Hindlimb muscle (tissue), 1 donor: Measurements from ENCODE around the gene LIN7C. TPM values are rescaled to one million over a fixed set of nuclear protein-coding genes. Genes with fewer than 3 reads are reported as not detected.
A peak's percentile ranks its signal among the peaks of the same experiment; 100 is the strongest.
"Not testable (repeated sequence)": the region's sequence is repeated elsewhere in the genome, so short reads cannot be mapped to it uniquely, and the experiment has no call there.

ENCODE experiments used
- DNase-seq: peaks from one replicate; pipeline ENCODE4 v3.0.0-alpha.2; 2013
- polyA plus RNA-seq: library from polyadenylated mRNA; unstranded; fragments of 120-200 nt; gene quantifications from one replicate; pipeline ENCODE4 v1.2.1, GENCODE V29; 2013; ENCODE audit not compliant: insufficient read length

LIN7C gene, protein sequence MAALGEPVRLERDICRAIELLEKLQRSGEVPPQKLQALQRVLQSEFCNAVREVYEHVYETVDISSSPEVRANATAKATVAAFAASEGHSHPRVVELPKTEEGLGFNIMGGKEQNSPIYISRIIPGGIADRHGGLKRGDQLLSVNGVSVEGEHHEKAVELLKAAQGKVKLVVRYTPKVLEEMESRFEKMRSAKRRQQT
- polyA plus RNA-seq, result 11.2 TPM

DNA sequence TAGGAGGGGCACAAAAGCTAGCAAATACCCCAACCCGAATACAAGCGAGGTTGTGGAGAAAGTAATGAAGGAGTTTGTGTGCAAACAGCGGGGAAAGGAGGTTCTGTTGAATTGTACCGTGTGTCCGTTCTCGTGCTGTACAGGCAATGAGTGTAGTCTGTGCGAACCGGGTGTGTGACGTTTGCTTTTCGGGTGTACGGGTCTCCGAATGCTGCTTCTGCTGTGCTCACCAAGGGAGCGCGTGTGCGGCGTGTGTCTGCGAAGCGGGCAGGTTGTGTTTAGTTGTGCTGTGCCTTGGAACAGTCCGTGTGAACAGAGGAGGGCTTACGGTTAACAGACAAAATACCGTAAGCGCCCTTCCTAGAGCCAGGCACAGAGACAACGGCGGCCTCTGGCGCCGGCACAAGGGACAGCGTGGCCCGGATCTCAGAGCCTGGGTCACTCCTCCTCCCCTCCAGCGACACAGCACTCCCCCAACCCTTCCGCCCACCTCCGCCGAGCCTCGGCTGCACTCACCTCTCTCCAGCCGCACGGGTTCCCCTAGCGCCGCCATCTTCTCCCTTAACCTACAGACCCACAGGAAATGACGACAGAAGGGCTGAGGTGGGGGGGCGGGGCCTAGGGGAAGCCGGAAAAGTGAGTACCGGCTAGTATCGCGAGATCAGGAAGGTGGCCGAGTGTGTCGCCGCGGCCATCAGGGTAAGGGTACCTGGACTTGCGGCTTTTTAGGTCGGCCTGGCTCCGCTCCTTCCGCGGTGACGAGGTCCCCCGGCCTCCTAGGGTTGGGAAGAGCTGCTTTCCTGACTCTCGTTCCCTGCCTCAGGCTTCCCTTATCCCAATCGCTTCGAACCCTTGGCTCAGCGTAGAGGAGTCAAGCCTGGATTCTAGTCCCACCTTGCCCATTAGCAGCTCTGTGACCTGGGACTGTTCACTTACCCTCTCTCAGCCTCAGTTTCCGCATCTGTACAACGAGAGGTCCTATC, at the start of gene LIN7C:
LIN7C (minus strand) TSS at position 570 of the 983 bp plus-strand sequence; CDS start at position 553, 17 bp downstream.
- peak; percentile 97 for DNase-seq

DNA sequence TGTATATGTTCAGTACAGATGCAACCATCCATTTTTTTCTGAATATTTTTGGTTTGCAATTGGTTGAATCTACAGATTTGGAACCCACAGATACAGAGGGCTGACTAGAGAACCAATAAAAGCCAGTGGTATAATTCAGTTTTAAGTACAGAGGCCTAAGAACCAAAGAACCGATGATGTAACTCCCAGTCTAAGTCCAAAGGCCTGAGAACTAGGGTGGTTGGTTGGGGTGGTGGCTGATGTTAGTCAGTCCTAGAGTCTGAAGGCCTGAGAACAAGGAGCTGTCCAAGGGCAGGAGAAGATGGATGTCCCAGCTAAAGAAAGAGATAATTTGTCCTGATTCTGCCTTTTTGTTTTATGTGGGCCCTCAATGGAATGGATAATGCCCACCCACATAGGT, 48.7 kb upstream of the LIN7C start:
- no peak for DNase-seq

DNA sequence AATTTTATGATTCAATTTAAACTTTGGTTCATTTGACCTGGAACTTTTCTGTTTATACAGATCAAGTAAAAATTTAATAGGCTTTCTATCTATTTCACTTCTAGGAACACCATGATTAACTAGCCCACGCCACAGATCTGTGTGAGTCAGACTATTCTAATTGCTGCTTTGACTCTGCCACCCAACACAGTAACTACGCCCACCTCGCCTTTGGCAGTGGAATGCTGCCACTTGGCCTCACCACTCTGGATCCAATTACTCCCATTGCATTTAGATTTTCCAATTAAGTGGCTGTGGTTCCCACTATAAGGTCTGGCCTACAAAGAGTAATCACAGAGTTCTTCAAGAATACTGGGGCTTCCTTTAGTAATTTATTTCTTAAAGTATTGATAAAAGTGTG, 46.6 kb upstream of the LIN7C start:
- no peak for DNase-seq

DNA sequence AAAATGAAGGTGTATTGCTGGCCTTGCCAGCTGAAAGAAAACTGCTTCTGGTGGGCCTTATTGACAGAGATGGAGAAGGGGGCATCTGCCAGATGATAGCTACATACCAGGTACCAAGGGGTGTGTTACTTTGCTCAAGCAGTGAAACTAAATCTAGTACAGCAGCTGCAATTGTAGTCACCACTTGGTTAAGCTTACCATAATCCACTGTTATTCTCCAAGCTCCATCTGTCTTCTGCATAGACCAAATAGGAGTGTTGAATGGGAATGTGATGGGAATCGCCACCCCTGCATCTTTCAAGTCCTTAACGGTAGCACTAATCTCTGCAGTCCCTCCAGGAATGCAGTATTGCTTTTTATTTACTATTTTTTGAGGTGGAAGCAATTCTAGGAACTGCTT, 45.8 kb upstream of the LIN7C start:
- no peak for DNase-seq

DNA sequence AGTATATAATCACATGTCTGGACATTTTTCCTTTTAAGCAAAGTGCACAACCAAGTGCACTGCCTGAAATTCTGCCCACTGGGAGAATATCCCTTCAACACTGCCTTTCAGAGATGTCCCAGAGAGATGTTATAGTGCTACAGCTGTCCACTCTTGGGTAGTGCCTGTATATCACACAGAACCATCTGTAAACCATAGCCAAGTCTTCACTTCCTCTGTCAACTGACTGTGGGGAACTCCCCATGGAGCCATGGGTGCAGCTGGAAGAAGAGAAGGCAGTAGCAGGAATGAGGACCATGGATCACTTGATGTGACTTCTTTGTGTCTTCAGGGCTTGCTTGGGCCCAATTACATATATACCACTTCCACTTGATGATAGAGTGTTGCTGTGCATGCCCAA, 44.6 kb upstream of the LIN7C start:
- no peak for DNase-seq

DNA sequence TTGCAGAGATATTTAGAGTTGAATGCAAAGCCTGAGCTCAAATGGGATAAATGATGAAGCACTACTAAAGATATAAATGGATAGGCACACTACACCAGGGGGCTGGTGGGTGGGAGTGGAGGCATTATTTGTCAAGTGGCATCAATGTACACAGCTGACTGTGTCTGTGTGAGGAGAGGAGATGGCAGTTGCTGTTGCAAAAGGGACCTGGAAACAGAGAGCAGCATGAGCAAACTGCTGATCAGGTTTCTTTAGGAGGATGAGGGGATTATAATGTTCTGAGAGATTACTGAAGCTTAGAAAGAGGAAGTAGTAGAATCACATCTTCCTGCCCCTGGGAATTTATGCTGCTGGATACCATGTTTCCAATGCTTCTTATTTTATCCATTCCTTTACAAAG, 39.4 kb upstream of the LIN7C start:
- DNase-seq, result no peak

DNA sequence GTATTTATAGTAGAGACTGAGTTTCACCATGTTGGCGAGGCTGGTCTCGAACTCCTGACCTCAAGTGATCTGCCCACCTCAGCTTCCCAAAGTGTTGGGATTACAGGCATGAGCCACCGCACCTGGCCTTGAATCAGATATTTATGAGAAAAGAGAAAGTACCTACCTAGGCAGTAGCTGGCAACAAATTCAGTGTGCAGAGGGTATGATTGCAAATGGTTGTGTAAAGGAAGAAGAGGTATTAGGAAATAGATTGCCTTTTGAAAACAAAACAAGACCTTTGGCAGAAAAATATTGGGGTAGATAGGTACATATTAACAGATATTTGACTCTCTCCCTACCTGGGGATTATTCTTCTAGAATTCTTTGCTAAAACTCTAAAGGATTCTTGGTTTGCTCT, 38.5 kb upstream of the LIN7C start:
- no peak for DNase-seq

DNA sequence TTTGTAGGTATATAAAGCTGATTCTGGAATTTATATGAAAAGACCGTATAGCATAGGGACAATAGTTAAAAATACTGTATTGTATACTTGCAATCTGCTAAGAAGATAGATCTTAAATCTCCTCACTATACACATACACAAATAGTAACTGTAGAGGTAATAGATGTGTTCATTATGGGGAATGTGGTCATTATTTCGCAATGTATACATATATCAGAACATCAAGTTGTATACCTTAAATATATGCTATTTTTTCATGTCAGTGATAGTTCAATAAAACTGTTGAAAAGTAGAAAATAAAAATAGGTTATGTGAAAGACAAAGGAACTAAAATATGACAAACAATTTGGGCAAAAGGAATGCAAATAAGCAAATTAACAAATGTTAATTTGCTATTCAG, 35.2 kb upstream of the LIN7C start:
- no peak for DNase-seq

DNA sequence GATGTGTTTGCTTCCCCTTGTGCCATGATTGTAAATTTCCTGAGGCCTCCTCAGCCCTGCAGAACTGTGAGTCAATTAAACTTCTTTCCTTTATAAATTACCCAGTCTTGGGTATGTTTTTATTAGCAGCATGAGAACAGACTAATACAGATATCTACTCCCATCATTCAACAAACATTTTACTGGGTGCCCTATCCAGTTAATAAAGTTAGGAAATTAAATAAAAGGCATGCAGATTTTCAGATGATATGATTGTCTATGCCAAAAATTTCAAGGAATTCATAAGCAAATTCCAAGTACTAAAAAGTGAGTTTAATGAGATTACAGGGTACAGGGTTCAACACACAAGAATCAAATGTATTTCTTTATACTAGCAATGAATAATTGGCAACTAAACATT, 33.5 kb upstream of the LIN7C start:
- no peak for DNase-seq

DNA sequence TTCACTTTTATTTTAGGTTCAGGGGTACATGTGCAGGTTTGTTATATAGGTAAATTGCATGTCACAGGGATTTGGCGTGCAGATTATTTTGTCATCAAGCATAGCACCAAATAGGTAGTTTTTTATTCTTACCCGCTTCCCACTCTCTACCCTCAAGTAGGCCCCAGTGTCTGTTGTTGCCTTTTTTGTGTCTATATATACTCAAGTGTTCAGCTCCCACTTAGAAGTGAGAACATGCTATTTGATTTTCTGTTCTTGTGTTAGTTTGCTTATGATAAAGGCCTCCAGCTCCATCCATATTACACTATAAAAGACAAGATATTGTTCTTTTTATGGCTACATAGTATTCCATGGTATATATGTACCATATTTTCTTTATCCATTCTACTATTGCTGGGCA, 28.5 kb upstream of the LIN7C start:
- DNase-seq, result no peak

DNA sequence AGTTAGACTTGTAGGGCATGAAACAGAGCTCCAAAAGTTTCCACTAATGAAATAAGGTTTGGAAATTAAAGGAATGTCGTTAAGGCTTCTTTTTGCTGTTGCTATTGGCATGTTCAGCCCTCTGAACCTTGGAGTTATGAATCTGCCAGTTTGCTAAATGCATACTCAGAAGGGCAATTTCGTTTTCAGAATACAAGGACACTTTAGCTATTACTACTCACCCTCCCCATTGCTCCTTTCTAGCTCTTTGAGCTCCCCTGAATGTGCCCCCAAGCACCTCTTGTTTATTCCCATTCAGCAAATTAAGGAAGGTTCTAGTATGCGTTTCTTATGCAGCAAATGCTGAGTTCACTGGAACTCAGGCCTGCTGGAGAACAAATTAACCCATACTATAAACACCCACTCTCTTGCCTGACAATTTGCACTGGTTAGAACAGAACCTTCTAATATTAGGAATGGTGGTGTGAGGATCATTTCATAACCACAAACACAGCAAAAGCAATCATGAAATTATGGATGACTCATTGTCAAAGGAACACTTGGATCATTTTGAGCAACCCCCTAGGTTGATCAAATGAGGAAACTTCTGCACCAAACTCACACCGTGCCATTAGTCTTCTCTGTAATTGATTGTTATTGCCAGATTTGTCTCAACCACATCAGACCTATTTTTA, 26.2 kb upstream of the LIN7C start:
- no peak for DNase-seq

DNA sequence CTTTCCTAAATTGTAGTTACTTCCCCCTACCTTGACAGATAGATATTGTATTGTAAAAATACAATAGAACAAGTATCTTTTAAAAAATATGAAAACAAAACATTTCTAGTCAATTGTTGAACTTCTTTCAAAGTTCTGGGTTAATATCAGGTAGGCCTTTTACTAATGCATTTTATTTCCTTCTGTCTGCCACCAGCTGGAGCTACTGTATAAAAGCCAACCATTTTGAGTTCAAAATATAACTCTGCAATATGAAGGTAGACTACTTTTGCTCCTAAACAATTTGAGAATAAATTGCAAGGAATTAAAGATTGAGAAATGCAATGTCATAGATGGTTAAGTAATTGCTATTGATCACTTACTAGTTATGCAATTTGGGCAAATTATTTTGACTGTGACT, 22.1 kb upstream of the LIN7C start:
- no peak for DNase-seq

DNA sequence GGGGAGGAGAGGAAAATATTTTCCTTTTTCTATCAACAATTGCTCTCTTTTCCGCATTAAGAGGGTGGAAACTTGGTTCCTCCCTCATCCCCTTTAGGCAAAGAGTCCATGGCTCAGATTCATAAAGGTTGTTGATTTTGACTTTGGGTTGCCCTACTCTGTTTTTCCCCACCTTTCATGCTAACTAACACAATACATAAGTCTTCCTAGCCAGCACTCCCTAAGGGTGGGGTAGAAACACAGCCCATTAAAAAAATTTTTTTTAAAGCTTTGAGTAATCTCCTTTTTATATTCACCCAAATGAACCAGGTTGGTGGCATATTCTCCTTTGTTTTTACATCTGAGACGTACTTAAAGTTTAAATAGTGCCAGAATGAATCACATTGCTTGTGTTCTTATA, 20.0 kb upstream of the LIN7C start:
- DNase-seq, result no peak

DNA sequence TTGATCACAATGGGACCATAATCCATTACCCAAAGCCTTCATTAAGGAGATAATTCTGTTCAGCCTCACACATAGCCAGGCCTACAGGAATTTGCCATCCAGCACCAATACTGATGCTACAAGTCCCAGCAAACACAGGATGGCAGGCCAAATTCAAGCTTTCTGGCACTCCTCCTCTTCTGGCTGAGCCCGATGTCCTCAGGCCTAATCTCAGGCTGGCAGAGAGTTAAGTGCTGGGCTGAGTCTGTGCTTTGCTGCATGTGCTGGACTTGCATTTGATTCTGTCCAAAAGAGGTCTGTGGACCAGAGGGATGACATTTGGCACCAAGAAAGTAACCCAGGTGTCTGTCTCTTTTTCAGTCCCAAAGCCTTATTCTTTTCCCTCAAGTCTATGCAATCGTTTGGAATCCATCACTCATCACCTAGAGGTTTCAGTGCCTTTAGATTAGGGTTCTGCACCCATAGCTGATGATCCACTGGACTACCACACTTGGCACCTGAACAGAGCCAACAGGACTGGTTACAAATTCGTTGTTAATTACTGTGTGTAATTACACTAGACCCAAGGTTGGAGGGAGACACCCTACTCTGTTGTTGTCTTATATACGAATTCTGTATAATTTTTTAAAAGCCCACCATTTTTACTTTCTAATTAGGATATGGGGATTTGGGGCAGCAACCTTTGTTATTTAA, 19.4 kb upstream of the LIN7C start:
- no peak for DNase-seq

DNA sequence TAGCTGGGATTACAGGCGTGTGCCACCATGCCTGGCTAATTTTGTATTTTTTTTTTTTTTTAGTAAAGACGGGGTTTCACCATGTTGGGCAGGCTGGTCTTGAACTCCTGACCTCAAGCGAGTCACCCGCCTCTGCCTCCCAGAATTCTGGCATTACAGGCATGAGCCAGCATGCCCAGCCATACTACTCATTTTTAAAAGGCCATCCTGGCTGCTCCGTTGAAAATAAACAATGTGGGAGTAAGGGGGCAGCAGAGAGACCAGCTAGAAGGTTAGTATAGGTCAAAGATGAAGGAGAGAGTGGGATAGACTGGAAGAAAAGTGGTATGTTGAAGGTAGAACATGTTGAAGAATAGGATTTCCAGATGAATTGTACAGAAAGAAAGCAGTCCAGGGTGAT, 17.6 kb upstream of the LIN7C start:
- DNase-seq, result no peak

DNA sequence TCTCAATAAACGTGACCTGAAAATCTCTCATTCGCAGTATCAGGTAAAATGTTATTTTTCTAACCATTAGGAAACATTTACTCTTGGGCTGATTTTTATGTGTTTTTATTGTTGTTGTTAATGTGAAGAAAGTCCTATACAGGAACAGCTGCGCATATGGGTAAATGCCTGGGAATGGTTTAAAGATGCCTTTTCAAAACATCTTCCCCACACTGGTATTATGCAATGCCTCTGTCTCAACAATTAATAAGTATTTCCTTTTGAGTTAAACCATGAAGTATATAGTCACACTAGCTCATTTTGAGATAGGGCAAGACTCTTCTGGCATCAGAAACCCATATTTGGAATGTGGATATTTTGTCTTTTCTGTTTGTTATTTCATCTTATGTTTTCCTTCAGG, 13.7 kb upstream of the LIN7C start:
- no peak for DNase-seq

DNA sequence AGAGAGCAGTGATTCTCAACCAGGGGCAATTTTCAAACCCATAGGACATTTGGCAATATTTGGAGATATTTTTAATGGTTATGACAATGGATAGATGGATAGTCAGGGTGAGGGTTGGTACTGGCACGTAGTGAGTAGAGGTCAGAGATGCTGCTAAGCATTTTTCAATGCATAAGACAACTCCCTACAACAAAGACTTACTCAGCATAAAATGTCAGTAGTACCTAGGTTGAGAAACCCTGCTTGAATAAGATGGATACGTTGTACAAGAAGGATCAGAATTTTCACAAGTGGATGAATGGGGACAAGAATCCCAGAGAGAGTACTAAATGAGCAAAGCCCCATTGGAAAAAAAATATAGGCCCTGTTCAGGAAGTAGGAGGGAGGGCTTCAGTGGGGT, 11.9 kb upstream of the LIN7C start:
- DNase-seq, result no peak

DNA sequence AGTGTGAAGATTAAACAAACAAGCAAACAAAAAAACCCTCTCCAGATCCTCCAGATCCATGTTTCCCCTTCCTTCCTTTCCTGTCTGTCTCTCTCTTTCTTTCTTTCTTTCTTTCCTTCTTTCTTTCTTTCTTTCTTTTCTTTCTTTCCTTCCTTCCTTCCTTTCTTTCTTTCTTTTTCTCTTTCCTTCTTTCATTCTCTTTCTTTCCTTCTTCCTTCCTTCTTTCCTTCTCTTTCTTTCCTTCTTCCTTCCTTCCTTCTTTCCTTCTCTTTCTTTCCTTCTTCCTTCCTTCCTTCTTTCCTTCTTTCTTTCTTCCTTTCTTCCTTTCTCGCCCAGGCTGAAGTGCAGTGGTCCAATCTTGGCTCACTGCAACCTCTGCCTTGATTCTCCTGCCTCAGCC, 10.9 kb upstream of the LIN7C start:
- DNase-seq, result not testable (repeated sequence)

DNA sequence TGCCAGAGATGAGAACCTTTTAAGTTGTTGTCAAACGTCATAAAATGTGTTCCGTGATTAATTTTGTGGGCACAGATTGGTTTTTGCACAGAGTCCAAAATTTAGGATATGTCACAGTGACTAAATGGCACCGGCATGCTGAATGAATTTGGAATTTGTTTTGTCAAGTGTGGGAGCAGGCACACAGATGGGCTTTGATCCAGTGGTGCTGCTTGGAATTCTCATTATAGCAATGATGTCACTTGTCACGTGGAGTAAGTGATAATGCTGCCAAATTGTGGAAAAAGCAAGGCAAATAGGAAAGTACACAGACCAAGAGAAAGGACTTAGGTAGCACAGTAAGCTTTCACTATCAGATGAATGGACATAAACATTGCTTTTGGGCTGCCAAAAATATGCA, 8.0 kb upstream of the LIN7C start:
- DNase-seq, result peak; percentile 16

DNA sequence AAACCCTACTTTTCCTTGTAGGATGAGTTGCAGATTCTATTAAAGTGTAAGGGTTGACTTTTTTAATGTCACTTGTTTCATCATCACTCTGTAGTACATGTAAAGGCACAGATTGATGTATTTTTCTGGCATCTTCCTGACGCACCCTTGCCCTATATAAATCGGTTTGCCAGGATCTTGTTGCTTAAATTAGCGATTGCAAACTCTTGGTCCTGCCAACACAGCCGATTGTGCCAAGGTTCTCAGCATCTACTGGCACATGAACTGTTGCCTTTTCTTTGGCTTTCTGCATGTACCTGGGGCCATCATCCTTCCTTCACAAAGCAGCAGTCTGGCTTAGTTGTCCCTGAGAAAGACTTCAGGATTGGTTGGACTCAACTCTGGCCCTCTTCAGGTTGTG, 7.5 kb upstream of the LIN7C start:
- no peak for DNase-seq

DNA sequence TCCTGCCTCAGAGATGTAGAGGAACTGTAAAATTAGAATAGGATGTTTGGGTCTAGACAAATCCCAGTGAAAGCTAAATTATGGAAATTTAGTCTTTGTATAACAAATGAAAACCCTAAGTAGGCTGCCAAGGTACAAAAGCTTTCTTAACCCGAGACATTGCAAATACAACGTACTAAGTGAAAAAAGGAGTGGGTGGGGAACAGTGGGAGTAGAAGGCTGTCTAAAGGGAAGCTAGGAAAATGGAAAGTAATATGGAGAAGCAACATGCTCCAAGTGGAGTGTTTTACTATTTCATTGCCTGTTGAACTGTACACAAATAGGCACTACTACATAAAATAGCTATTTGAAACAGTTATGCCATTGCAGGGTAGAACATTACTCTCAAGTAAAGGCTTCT, 6.8 kb upstream of the LIN7C start:
- no peak for DNase-seq

DNA sequence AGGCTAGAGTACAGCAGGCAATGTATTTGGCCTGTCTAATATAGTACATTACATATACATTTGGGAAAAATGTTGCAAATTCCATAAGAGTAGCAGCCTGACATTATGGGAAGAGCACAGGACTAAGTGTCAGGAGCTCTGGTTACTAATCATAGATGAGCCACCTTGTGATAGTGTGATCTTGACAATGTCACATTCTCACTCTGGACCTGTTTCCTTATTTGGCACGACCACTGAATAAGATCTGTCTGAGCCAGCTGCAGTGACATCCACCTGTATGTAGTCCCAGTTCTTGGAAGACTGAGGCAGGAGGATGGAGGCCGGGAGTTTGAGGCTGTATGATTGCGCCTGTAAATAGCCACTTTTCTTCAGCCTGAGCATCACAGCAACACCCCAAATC, 5.7 kb upstream of the LIN7C start:
- DNase-seq, result no peak

DNA sequence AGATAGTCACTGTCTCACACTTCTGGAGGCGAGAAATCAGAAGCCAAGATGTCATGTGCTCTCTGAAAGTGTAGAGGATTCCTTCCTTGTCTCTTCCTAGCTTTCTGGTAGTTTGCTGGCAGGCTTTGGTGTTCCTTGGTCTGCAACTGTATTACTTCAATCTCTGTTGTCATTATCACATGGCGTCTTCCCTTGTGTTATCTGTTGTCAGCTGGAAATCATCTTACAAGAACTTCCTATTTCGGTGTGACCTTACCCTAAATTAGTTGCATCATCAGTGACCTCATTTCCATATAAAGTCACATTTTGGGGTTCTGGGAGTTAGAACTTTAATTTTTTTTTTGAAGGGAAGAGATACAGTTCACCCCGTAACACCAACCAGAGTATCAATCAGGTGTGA, 3.3 kb upstream of the LIN7C start:
- no peak for DNase-seq
